Activated T-cell treated with anti-CD3 and anti-CD28 coated beads, Interleukin-2, amount 50 U/mL, for 1 hour (primary cell): ENCODE measurements around the gene EXOC4.

ENCODE experiments used
- DNase-seq: peaks from one replicate; pipeline ENCODE4 v3.0.0-alpha.2; 2020

Gene EXOC4

DNA sequence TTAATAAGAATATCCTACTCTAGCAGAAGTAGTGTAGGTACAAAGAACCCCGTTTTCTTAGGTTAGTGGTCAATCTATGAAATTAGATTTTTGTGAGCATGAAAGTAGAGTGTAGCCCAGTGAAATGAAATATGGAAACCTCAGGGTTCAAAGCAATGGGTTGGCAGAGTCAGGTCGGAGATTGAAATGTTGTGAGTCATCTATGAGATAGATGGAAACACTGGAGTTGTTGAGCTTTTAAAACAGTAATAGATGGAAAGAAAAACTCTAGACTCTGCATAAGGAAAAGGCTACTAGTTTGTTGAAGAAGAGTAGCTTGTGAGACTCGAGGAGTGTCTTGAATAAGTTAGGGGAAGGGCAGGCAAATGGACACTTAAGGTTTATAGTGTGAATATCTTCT is 251.9 kb downstream of the EXOC4 start:
- DNase-seq: no peak

DNA sequence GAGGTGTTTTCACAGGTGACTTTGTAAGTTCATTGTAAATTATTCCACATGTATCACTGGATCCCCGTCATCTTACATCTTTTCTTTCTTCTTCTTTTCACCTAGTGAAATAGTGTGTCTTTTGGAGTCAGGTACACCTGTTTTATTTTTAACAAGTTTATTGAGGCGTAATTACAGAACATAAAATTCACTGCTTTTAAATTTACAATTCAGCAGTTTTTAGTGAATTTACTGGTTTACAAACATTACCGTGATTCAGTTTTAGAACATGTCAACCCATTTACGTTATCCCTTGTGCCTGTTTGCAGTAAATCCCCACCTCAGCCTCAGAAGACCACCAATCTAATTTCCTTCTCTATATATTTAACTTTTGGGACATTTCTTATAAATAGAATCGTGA is 256.9 kb downstream of the EXOC4 start:
- no peak for DNase-seq

GRCh38 chr7:133510326-133511055 is 257.6 kb downstream of the EXOC4 start:
- no peak for DNase-seq

GRCh38 chr7:133511252-133511651 is 258.4 kb downstream of the EXOC4 start:
- no peak for DNase-seq

DNA sequence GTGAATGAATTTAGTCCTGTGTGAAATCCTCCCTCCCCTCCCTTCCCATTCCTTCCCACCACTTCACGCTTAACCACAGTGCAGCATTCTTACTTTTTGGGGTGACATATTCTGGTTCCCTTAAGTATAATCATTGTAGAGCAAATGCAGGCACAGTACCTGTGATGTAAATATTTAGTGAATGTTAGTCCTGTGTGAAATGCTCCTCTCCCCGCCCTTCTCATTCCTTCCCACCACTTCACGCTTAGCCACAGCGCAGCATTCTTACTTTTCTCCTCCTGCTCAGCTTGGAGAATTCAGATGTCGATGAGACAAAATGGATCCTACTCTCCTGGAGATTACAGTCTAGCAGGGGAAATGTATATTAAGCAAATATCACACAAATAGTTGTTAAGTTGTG is 258.8 kb downstream of the EXOC4 start:
- no peak for DNase-seq

DNA sequence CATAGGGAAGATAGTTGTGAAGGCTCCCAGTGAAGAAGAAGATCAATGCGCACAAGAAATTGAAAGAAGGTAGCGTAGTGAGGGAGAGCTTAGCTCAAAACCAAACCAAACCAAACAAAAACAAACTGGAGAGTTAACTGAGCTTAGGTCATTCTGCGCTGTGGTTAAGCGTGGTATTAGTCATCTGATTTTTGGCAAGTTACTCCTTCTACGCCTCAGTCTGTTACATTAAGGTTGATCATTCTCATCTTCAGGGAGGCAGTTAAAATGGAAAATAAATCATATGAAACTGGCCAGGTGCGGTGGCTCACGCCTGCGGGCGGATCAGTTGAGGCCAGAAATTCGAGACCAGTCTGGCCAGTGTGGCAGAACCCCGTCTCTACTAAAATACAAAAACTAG is 259.7 kb downstream of the EXOC4 start:
- no peak for DNase-seq

GRCh38 chr7:133513608-133514007 is 260.7 kb downstream of the EXOC4 start:
- no peak for DNase-seq

DNA sequence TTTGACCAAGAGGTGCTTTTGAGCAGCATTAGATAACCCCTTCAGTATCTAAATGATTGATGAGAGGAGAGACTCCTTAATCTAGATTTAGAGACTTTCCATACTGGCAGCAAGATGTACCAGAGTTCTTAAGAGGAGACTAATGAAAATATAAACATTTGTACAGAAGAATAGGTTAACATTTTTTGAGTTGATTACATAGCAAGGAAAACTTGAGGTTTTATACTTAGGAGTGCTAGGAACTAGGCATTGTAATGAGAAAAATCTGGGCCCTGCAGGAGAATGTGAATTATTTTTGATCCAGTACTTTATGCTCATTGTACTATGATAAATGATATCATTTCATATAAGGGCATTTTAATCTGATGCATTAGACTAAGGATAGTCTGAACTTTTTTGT is 261.7 kb downstream of the EXOC4 start:
- DNase-seq: no peak

DNA sequence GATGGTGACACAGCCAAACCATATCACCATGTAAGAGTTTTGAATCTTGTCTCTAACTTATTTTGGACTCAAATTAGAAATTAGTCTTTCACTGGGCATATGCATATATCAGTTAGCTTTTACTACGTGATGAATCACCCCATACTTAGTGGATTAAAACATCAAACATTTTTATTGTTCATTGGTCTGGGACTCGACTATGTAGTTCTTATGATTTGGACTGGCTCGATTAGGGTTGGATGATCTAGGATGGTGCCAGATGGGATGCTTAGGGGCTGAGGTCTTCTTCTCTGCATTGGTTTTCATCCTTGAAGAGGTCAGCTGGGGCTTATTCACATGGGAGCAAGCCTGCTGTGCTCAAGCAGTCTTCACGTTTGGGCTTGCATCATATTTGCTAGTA is 264.9 kb downstream of the EXOC4 start:
- DNase-seq: no peak

GRCh38 chr7:133518718-133519117 is 265.8 kb downstream of the EXOC4 start:
- no peak for DNase-seq

DNA sequence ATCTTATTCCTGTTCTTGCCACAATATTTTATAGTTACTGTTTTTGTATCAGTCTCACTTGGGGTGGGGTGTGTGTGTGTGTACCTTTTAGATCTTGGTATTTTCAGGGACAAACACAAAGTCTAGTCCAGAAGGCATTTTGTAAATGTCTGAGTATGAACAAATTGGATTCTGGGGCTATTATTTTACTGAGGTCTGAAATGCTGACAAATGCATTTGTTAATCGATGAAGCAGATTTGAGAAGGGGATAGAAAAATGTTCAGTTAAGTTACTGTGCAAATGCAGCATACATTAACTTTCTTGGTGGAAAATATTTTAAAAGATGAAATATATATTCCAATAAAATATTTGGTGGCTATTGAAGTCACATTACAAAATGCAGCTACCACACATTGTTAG is 267.4 kb downstream of the EXOC4 start:
- no peak for DNase-seq

DNA sequence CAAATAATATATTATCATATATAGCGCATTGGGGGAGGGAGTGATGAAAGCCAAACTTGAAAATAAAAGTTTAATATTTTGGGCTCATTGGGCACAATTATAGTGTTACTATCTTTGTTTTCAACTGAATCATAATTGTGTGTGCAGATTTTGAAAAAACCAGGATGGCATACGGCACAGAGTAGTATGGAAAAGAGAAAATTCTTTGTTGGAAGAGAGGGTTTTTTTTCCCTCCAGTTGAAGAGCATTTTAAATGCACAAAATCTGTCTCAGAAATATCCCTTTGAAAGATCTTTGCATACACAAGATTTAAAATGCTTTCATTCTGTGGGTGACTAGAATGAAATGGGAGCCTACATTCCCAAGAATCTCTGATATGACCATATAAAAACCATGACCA is 269.6 kb downstream of the EXOC4 start:
- DNase-seq: no peak

GRCh38 chr7:133528796-133529195 is 275.9 kb downstream of the EXOC4 start:
- no peak for DNase-seq

DNA sequence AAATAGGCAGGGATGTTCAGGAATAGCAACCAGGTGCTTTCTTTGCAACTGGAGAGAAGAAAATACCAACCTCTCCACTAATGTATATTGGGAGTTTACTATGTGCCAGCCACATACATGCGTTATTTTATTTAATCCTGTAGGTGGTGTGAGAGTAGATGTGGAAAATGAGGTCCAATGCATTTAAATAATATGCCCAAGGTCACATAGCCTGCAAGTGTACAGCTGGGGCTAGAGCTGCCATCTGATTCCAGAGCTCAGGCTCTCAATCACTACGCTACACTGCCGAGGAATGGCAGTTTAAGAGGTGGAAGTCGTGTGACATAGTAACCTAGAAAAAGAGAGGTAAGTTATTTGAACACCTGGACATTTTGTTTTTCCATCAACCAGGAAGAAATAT is 277.0 kb downstream of the EXOC4 start:
- DNase-seq: no peak

GRCh38 chr7:133530682-133531081 is 277.8 kb downstream of the EXOC4 start:
- no peak for DNase-seq

DNA sequence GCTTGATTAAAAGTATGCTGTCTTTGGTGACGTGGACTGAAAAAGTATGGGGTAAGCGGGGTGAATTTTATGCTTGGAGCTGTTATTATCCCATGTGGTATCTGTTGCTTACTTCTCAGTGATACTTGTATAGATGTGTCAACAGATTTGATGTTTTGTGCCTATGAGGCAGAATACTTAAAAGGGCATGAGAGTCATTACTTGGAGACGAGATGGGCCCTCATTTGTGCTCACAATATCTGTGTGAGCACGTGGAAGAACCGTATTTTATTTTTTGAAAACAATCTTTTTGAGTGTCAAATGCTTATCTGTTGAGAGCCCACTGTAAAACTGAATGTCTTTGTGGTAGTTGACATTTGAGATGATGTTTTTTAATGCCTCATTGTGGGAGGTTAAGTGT is 281.9 kb downstream of the EXOC4 start:
- DNase-seq: no peak

DNA sequence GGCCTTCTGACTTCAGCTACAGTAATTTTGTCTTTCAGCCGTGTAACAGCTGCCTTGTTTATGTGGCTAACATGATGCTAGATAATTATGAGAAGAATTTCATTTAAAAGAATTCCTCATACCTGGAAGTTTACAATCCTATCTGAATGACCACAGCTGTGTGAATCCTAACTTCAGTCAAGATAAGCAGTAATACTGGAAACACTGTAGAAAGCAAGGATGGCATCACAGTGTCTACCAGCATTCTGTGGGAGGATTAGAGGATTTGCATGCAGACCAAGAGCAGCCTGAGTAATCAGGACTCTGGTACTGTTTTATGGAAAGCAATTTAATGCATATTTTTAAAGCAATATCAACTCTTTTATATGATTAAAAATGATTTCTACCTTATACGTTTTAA is 282.4 kb downstream of the EXOC4 start:
- DNase-seq: no peak

DNA sequence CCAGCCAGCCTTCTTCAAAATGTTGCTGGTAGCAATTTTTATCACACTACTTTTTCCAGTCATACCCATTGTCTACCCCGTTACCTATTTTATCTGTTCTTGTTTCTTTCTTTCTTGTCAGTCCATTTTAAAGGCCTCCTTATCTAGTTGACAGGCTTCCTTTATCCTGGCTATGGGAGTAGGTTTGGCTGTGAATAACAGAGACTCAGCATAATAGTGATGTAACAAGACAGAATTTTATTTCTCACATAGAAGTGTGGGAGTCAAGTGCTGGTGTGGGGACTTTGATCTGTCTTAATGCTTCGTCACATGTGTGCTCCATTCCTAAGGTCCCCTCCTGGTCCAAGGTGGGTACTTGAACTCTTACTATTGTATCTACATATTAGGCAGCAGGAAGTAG is 283.6 kb downstream of the EXOC4 start:
- DNase-seq: no peak

DNA sequence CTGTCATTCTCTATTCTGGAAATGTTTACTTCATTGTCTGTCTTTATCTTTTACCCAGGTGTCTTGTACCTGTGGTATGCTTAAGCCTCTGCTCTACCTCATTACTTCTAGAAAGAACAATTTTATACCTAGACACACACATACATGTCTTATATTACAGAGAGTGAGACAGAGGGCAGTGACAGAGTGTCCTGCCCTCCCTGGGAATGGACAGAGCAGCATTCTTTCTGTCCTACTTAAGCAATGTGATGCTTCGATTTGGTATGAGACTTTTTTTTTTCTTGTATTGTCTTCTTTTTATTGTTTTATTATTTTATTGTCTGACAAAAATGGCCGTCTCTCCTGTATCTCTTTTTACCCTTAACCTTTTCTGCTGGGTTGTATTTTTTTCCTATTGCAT is 286.1 kb downstream of the EXOC4 start:
- DNase-seq: no peak

GRCh38 chr7:133540096-133540860 is 287.4 kb downstream of the EXOC4 start:
- DNase-seq: no peak

GRCh38 chr7:133542209-133542780 is 289.4 kb downstream of the EXOC4 start:
- DNase-seq: no peak

DNA sequence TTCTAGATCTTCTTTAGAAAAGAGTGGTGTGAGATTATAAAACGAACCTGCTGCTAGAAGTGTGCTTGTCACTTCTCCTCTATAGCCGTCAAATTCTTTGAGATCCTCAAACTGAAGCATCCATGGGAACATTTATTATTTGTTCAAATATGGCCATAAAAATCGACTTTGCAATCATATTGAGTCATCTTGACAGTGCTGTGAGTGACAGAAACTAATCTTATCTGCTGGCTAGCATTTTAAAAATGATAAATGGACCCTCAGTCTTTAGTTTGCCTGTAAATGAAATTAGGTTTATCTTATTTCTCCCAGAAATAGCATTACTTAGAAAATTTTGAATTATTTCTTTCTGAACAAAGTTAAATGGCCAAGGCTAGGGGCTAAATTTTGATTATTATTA is 290.8 kb downstream of the EXOC4 start:
- DNase-seq: no peak

DNA sequence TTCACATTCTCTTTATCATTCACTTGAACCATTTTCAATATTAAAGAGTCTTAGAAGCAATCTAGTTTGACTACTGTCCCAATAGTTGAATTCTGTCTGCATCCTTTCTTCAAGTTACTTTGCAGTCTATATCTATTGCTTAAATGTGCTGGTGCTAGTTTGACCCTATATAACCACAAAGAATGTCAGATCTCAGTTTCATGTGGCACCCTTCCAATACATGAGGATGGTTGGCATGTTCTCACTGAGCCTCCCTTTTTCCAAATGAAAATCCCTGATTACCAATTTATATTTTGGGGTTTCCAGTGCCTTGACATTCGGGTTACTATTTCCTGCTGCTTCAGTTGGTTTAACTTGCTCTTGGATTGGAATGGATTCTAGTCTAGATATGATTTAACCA is 292.7 kb downstream of the EXOC4 start:
- no peak for DNase-seq

DNA sequence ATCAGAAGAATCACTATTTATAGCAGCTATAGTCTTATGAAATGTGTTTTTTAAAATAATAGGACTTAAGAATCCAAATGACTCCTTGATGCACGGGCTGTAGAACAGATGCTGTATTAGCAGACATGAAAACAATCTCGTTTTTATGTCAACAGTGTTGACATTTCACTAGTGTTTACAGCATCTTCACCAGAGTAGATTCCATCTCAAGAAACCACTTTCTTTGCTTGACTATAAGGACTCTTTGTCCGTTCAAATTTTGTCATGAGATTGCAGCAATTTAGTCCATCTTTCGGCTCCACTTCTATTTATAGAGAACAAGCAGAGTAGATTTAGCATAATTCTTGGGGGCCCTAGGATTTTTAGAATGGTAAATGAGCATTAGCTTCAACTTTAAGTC is 295.1 kb downstream of the EXOC4 start:
- DNase-seq: no peak
